DOHH2 (cell line): ENCODE data around the gene GCLC.

ENCODE experiments used
- EZH2phosphoT487 ChIP-seq: fragments of 200-600 bp; sonication (generic); IDR thresholded peaks from 2 replicates; pipeline ENCODE4 v1.6.1; 2017; ENCODE audit warnings: borderline replicate concordance, mild to moderate bottlenecking, antibody characterized with exemption, low read length, moderate library complexity, mixed read lengths
- TF ChIP-seq, protein P1 (sequence below): fragments of 200-600 bp; sonication (generic); IDR thresholded peaks from one replicate; pipeline ENCODE4 v1.5.1; 2014; ENCODE audit warnings: antibody characterized with exemption, mild to moderate bottlenecking, low read depth, low read length; ENCODE audit not compliant: poor library complexity, severe bottlenecking

DNA sequence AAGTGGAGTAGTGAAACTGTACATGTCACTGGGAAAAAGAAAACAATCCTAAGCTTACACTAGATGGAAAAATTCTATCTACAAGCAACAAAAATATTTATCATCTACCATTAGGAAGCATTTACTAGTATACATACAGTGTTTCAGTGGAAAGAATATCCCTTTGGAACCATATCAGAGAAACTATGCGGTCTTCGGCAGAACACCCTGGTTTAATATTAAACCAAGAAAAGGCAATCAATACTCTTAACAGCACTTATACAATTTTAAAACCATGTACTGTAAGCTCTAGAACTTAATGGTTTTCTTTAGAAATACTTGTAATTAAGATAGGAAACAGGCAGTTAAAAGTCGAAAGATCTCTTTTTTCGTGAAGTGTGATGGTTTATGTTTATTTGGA is 32.3 kb downstream of the GCLC start:
- no peak for TF ChIP-seq EZH2phosphoT487
- TF ChIP-seq, protein P1, sequence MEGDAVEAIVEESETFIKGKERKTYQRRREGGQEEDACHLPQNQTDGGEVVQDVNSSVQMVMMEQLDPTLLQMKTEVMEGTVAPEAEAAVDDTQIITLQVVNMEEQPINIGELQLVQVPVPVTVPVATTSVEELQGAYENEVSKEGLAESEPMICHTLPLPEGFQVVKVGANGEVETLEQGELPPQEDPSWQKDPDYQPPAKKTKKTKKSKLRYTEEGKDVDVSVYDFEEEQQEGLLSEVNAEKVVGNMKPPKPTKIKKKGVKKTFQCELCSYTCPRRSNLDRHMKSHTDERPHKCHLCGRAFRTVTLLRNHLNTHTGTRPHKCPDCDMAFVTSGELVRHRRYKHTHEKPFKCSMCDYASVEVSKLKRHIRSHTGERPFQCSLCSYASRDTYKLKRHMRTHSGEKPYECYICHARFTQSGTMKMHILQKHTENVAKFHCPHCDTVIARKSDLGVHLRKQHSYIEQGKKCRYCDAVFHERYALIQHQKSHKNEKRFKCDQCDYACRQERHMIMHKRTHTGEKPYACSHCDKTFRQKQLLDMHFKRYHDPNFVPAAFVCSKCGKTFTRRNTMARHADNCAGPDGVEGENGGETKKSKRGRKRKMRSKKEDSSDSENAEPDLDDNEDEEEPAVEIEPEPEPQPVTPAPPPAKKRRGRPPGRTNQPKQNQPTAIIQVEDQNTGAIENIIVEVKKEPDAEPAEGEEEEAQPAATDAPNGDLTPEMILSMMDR, result no peak
